Lower leg skin (tissue), 4 donors: ENCODE data around the gene TLX1. TPM values are rescaled to one million over a fixed set of nuclear protein-coding genes. Genes with fewer than 3 reads are reported as not detected.

Experiments
- DNase-seq, 2 donors: peaks; one replicate each; pipeline ENCODE4 v3.0.0-alpha.2; 2019; ENCODE audit warnings: low spot score in 2 of 2
- H3K4me3 ChIP-seq: fragments of 200-600 bp; sonication (generic); 2 replicates; pipeline ENCODE4 v1.5.1; 2017; ENCODE audit warnings: mild to moderate bottlenecking, low read depth; ENCODE audit not compliant: poor library complexity, severe bottlenecking
- POLR2A ChIP-seq, 2 donors: fragments of 450-650 bp; IDR thresholded peaks; one replicate each; pipeline ENCODE4 v1.6.1; 2016 to 2017; ENCODE audit warnings: antibody characterized with exemption in 2 of 2, mild to moderate bottlenecking in 1 of 2, moderate library complexity in 1 of 2
- WGBS, 2 donors: methylation state at CpG; one replicate each; pipeline ENCODE4 v1.1.5; 2018; 5-methylcytosine and 5-hydroxymethylcytosine counted together
- intact Hi-C: fragments of 100-400 bp; cut with DNase I; formaldehyde crosslinking; loops from one replicate; pipeline ENCODE4 v1.15.0; 2023; ENCODE audit warnings: low total_unique reads
- total RNA-seq, 4 donors: library from RNA; depleted of rRNA; stranded (reverse); fragments of >200 nt; gene quantifications; one replicate each; pipeline ENCODE4 v1.1.0, GENCODE V29; 2016
- TF ChIP-seq, protein P1 (sequence below), 3 donors: fragments of 450-650 bp; IDR thresholded peaks; one replicate each; pipeline ENCODE4 v1.5.1; 2016; ENCODE audit warnings: antibody characterized with exemption in 3 of 3, mild to moderate bottlenecking in 3 of 3, moderate library complexity in 2 of 3

The TLX1 gene
- total RNA-seq, 4 donors from 2014 or later: 0.15 to 0.25 TPM; not detected in 2

- WGBS, 2 donors: 28% methylated on average over 28 of the region's 28 CpGs
- no peak overlapping the region for H3K4me3 ChIP-seq
- DNase-seq: no peak
- intact Hi-C loops: loop anchor here (5.0 to 10.0 kb wide), 2 partner anchors 45 to 88 kb away; no protein-coding TSS in a partner anchor
- no peak for TF ChIP-seq POLR2A (IDR thresholded peaks at IDR 0.05)
- TF ChIP-seq, protein P1, sequence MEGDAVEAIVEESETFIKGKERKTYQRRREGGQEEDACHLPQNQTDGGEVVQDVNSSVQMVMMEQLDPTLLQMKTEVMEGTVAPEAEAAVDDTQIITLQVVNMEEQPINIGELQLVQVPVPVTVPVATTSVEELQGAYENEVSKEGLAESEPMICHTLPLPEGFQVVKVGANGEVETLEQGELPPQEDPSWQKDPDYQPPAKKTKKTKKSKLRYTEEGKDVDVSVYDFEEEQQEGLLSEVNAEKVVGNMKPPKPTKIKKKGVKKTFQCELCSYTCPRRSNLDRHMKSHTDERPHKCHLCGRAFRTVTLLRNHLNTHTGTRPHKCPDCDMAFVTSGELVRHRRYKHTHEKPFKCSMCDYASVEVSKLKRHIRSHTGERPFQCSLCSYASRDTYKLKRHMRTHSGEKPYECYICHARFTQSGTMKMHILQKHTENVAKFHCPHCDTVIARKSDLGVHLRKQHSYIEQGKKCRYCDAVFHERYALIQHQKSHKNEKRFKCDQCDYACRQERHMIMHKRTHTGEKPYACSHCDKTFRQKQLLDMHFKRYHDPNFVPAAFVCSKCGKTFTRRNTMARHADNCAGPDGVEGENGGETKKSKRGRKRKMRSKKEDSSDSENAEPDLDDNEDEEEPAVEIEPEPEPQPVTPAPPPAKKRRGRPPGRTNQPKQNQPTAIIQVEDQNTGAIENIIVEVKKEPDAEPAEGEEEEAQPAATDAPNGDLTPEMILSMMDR (IDR thresholded peaks at IDR 0.05): no peak
Observed at GRCh38 chr10:101142533-101143344, 11.6 kb downstream of the TLX1 start.

GRCh38 chr10:101143345-101143630 is 12.2 kb downstream of the TLX1 start:
- TF ChIP-seq, protein P1 (IDR thresholded peaks at IDR 0.05): no peak
- no peak for TF ChIP-seq POLR2A (IDR thresholded peaks at IDR 0.05)
- no peak overlapping the region for H3K4me3 ChIP-seq
- WGBS, 2 donors: 44 to 61% methylated on average over 1 of the region's 1 CpG
- no peak for DNase-seq
- intact Hi-C loops: loop anchor here (5.0 to 10.0 kb wide), 2 partner anchors 46 to 88 kb away; no protein-coding TSS in a partner anchor

DNA sequence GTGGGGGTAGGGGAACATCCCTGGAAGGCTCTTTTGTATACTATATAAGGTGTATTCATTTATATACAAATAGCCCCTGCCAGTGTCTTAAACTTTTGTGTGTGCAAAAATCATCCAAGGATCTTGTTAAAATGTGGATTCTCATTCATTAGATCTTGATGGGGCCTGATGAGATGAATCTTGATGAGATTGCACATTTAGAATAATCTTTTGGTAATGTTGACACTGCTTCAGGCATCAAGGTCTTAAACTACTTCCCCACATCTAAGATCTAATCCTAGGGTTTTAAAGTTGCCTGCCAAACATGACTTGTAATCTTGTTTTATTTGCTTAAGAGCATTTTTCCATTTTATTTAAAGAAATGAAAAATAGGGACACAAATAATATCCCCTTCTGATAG is 13.0 kb downstream of the TLX1 start:
- TF ChIP-seq POLR2A (IDR thresholded peaks at IDR 0.05): no peak
- intact Hi-C loops: loop anchor here (5.0 to 10.0 kb wide), 2 partner anchors 47 to 89 kb away; no protein-coding TSS in a partner anchor

GRCh38 chr10:101145145-101145544 is 14.0 kb downstream of the TLX1 start:
- TF ChIP-seq, protein P1 (IDR thresholded peaks at IDR 0.05): no peak
- no peak for TF ChIP-seq POLR2A (IDR thresholded peaks at IDR 0.05)
- 56 to 70% methylated on average over 7 of the region's 7 CpGs for WGBS, 2 donors
- H3K4me3 ChIP-seq: no peak overlapping the region
- intact Hi-C loops: loop anchor here (10.0 kb wide), 1 partner anchor 90 kb away; no protein-coding TSS in a partner anchor
- DNase-seq: no peak

More for the DNA sequence above, 13.0 kb downstream of the TLX1 start:
- no peak for DNase-seq
- H3K4me3 ChIP-seq: no peak overlapping the region

DNA sequence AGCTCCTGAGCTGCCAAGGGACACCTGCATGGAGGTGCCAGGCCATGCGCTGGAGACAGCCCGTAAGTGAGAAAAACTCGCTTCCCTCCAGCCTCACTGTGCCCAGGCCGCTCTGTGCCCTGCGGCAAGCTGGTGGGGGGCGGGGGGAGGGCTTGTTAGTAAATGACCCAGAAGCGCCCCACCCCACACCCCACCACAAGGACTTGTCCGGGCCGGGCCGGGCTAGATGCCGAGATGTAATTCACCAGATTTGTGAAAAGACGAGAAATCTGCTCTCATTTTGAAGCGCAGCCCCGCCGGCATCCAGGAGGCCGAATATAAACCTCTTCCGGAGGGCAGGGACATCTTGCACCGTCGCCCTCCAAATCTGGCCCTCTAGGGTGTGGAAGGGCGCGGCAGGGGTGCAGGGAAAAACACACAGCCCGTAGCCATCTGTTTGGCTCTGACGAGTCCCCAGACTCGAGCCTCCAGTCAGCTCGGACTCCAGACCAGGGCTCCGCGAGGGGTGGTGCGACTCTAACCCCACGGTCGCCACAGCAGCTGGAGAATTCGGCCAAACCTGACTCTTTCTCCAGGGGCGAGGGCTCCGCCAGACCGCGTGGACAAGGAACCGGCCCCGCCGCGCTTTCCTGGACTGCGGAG is 14.8 kb downstream of the TLX1 start:
- no peak overlapping the region for H3K4me3 ChIP-seq
- intact Hi-C loops: loop anchor here (10.0 kb wide), 1 partner anchor 91 kb away; no protein-coding TSS in a partner anchor
- TF ChIP-seq, protein P1 (IDR thresholded peaks at IDR 0.05): no peak
- TF ChIP-seq POLR2A (IDR thresholded peaks at IDR 0.05): no peak
- WGBS, 2 donors: 8 to 9% methylated on average over 25 to 31 of the region's 40 CpGs
- no peak for DNase-seq
